CD14-positive monocyte (primary cell): ENCODE measurements around the gene UQCRHL. TPM values are rescaled to one million over a fixed set of nuclear protein-coding genes. Genes with fewer than 3 reads are reported as not detected.
"Not testable (repeated sequence)": the region's sequence is repeated elsewhere in the genome, so short reads cannot be mapped to it uniquely, and the experiment has no call there.

ENCODE experiments used
- DNase-seq, 3 donors: peaks; one replicate each; pipeline ENCODE4 v3.0.0-alpha.2; 2011 to 2022
- H2AFZ ChIP-seq: 2 replicates; pipeline ENCODE4 v1.6.0; 2012; ENCODE audit warnings: mild to moderate bottlenecking, low read depth, low read length, inconsistent platforms; ENCODE audit not compliant: insufficient read depth, poor library complexity, severe bottlenecking
- H3K27ac ChIP-seq, 2 donors: 1 replicate in 1 of 2; 2 replicates in 1 of 2; pipeline ENCODE4 v1.5.1; 2012 to 2013; ENCODE audit warnings: low read length in 2 of 2, control low read depth in 1 of 2, inconsistent platforms in 1 of 2, low read depth in 1 of 2, mild to moderate bottlenecking in 1 of 2
- H3K27me3 ChIP-seq, 2 donors: one replicate each; pipeline versions ENCODE4 v1.6.0 to v1.6.1; 2011 to 2013; ENCODE audit warnings: low read length in 2 of 2; ENCODE audit not compliant: control insufficient read depth in 2 of 2, insufficient read depth in 2 of 2
- H3K36me3 ChIP-seq, 2 donors: replicated peaks in 1 of 2; 1 replicate in 1 of 2; 2 replicates in 1 of 2; pipeline versions ENCODE4 v1.5.1 to v1.6.1; 2012 to 2013; ENCODE audit warnings: low read length in 2 of 2, control low read depth in 1 of 2, inconsistent platforms in 1 of 2, mild to moderate bottlenecking in 1 of 2; ENCODE audit not compliant: insufficient read depth in 2 of 2, control insufficient read depth in 1 of 2
- H3K4me1 ChIP-seq, 2 donors: 1 replicate in 1 of 2; 2 replicates in 1 of 2; pipeline versions ENCODE4 v1.5.1 to v1.6.1; 2012 to 2013; ENCODE audit warnings: low read length in 2 of 2, control low read depth in 1 of 2, inconsistent platforms in 1 of 2, mild to moderate bottlenecking in 1 of 2, moderate library complexity in 1 of 2; ENCODE audit not compliant: insufficient read depth in 2 of 2, control insufficient read depth in 1 of 2
- H3K4me2 ChIP-seq: replicated peaks from 2 replicates; pipeline ENCODE3; 2012; ENCODE audit warnings: low read length, moderate library complexity, mild to moderate bottlenecking; ENCODE audit not compliant: poor library complexity, severe bottlenecking; ENCODE audit errors: extremely low read depth
- H3K4me3 ChIP-seq, 3 experiments: fragments of 200-600 bp in 1 of 3; sonication (generic) in 1 of 3; replicated peaks in 1 of 3; 1 replicate in 2 of 3; 2 replicates in 1 of 3; pipeline ENCODE4 v1.5.1; 2011 to 2013; ENCODE audit warnings: low read length in 3 of 3, mild to moderate bottlenecking in 3 of 3, control low read depth in 2 of 3, low read depth in 2 of 3, inconsistent platforms in 1 of 3, moderate library complexity in 1 of 3
- H3K79me2 ChIP-seq: 2 replicates; pipeline ENCODE4 v1.6.0; 2012; ENCODE audit warnings: mild to moderate bottlenecking, control low read depth, inconsistent platforms, low read length, moderate library complexity; ENCODE audit not compliant: insufficient read depth
- H3K9ac ChIP-seq: 2 replicates; pipeline ENCODE4 v1.6.0; 2017; ENCODE audit warnings: low read length, mild to moderate bottlenecking; ENCODE audit not compliant: insufficient read depth, poor library complexity, severe bottlenecking
- H3K9me3 ChIP-seq, 2 donors: replicated peaks in 1 of 2; 1 replicate in 1 of 2; 2 replicates in 1 of 2; pipeline versions ENCODE4 v1.5.1 to v1.6.1; 2012 to 2013; ENCODE audit warnings: low read length in 2 of 2, control low read depth in 1 of 2; ENCODE audit not compliant: control insufficient read depth in 1 of 2, insufficient read depth in 1 of 2
- H4K20me1 ChIP-seq: 2 replicates; pipeline ENCODE4 v1.6.0; 2012; ENCODE audit warnings: mild to moderate bottlenecking, low read length, control low read depth, moderate library complexity; ENCODE audit not compliant: insufficient read depth
- H3K27ac Mint-ChIP-seq, 7 donors: one replicate each; pipeline ENCODE4 v1.8.0; 2020; ENCODE audit warnings: mild to moderate bottlenecking in 7 of 7, mixed read lengths in 7 of 7, moderate library complexity in 6 of 7, inconsistent platforms in 2 of 7
- H3K27me3 Mint-ChIP-seq, 3 donors: one replicate each; pipeline ENCODE4 v1.8.0; 2021 to 2022; ENCODE audit warnings: low read depth in 3 of 3, mild to moderate bottlenecking in 3 of 3, mixed read lengths in 3 of 3, moderate library complexity in 3 of 3, inconsistent platforms in 1 of 3
- H3K36me3 Mint-ChIP-seq, 2 donors: one replicate each; pipeline ENCODE4 v1.8.0; 2020; ENCODE audit warnings: mixed read lengths in 2 of 2, inconsistent platforms in 1 of 2, mild to moderate bottlenecking in 1 of 2
- H3K4me1 Mint-ChIP-seq: one replicate; pipeline ENCODE4 v1.8.0; 2020; ENCODE audit warnings: mild to moderate bottlenecking, mixed read lengths
- H3K4me3 Mint-ChIP-seq, 2 donors: one replicate each; pipeline ENCODE4 v1.8.0; 2020; ENCODE audit warnings: mild to moderate bottlenecking in 2 of 2, mixed read lengths in 2 of 2, moderate library complexity in 1 of 2
- H3K9me3 Mint-ChIP-seq, 7 donors: one replicate each; pipeline ENCODE4 v1.8.0; 2020 to 2022; ENCODE audit warnings: mixed read lengths in 7 of 7, mild to moderate bottlenecking in 6 of 7, moderate library complexity in 6 of 7, inconsistent platforms in 2 of 7
- WGBS: methylation state at CpG from one replicate; pipeline ENCODE4 v1.1.5; 2013; ENCODE audit warnings: missing lambda C conversion rate; ENCODE audit not compliant: insufficient coverage; 5-methylcytosine and 5-hydroxymethylcytosine counted together
- intact Hi-C, 2 donors: fragments of 100-400 bp; cut with micrococcal nuclease; formaldehyde crosslinking; loops; one replicate each; pipeline versions ENCODE4 v1.15.0 to v1.15.1; 2023
- polyA minus RNA-seq: library from RNA; depleted of rRNA, polyadenylated mRNA; stranded (reverse); fragments of >200 nt; gene quantifications from 2 replicates; pipeline ENCODE4 v1.2.3, GENCODE V29; 2012
- polyA plus RNA-seq, 3 donors: library from polyadenylated mRNA; depleted of rRNA in 1 of 3; unstranded in 2 of 3; stranded (reverse) in 1 of 3; fragments of 300-500 nt in 2 of 3; fragments of >200 nt in 1 of 3; fragmentation: Illumina TruSeq in 2 of 3; gene quantifications; 1 replicate in 2 of 3; 2 replicates in 1 of 3; pipeline ENCODE4 v1.2.3, GENCODE V29; 2012 to 2021
- total RNA-seq, 12 experiments: library from RNA in 1 of 12; stranded (reverse) in 1 of 12; fragments of 120-200 nt in 1 of 12; gene quantifications; one replicate each; pipeline ENCODE4 v1.2.4 and lab custom pipeline; 2013 to 2026; ENCODE audit warnings: mixed read lengths in 6 of 12, inconsistent platforms in 1 of 12
- TF ChIP-seq, protein P1 (sequence below): fragments of 200-600 bp; IDR thresholded peaks from one replicate; pipeline ENCODE4 v1.8.0; 2022; ENCODE audit warnings: antibody characterized with exemption, mild to moderate bottlenecking

Gene UQCRHL
- 6.1 TPM for total RNA-seq (2013)
- polyA plus RNA-seq (1 to 10 TPM; 1.0 to 1.3 (median 1.0) TPM), polyA minus RNA-seq (0.64 and 0.69 TPM in 2 replicates), total RNA-seq (lab: John Stamatoyannopoulos, UW) (1.3 to 8.3 (median 6.1) reads per million in 11 experiments)

DNA sequence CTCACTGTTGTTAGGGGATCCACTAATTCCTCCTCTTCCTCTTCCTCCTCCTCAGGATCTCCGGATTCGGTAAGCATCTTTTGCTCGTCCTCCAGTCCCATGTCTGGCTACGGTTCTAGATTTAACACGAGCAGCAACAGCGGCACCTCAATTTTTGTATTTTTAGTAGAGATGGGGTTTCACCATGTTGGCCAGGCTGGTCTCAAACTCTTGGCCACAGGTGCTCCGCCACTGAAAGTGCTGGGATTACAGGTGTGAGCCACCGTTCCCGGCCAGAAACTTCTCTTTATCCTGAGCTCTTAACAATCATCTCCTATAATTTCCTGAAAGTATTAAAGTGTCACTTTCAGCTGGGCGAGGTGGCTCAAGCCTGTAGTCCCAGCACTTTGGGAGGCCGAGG is at the start of gene UQCRHL:
TSS of gene UQCRHL (minus strand) at position 101 of the 400 bp plus-strand sequence. CDS start at position 101, 0 bp downstream.
- H3K36me3 Mint-ChIP-seq, H3K4me1 ChIP-seq, H3K27me3 ChIP-seq, H2AFZ ChIP-seq, intact Hi-C loops, H3K79me2 ChIP-seq, H3K4me2 ChIP-seq, H3K9me3 ChIP-seq, H3K4me3 Mint-ChIP-seq, H3K4me3 ChIP-seq, H3K9me3 Mint-ChIP-seq, H3K36me3 ChIP-seq, DNase-seq, H4K20me1 ChIP-seq, H3K27ac ChIP-seq, H3K9ac ChIP-seq, H3K4me1 Mint-ChIP-seq: not testable (repeated sequence)
- H3K27ac Mint-ChIP-seq = peak within 1 kb of the TSS in 2 of 7 donors; percentile 42 to 61
- no CpG with 5 or more reads among the region's 11 CpGs for WGBS
- H3K27me3 Mint-ChIP-seq = peaks cover 18 to 23% (median 21%) of the 10 kb centered on the region in 3 donors

DNA sequence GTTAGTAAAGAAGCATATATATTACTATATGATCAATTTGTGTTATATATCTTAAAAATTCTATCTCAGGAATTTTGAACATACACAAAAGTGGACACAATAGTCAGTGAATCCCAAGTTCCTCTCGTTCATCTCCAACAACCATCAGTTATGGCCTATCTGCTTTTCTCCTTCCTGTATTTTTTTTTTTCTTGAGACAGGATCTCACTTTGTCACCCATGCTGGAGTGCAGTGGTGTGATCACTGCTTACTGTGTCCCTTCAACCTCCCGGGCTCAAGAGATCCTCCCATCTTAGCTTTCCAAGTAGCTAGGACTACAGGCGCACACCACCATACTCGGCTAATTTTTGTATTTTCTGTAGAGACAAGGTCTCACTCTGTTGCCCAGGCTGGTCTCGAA is 49.4 kb upstream of the UQCRHL start:
- TF ChIP-seq, protein P1, sequence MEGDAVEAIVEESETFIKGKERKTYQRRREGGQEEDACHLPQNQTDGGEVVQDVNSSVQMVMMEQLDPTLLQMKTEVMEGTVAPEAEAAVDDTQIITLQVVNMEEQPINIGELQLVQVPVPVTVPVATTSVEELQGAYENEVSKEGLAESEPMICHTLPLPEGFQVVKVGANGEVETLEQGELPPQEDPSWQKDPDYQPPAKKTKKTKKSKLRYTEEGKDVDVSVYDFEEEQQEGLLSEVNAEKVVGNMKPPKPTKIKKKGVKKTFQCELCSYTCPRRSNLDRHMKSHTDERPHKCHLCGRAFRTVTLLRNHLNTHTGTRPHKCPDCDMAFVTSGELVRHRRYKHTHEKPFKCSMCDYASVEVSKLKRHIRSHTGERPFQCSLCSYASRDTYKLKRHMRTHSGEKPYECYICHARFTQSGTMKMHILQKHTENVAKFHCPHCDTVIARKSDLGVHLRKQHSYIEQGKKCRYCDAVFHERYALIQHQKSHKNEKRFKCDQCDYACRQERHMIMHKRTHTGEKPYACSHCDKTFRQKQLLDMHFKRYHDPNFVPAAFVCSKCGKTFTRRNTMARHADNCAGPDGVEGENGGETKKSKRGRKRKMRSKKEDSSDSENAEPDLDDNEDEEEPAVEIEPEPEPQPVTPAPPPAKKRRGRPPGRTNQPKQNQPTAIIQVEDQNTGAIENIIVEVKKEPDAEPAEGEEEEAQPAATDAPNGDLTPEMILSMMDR = no peak
- H4K20me1 ChIP-seq = peaks cover 99% of the 10 kb centered on the region
- Mint-ChIP-seq H3K36me3 (peaks cover 3% of the 10 kb centered on the region in 2 donors), H3K27ac (peak overlapping the region in 5 of 7 donors; percentile 27 to 77 (median 50)), H3K27me3 (peaks cover 0 to 5% (median 0%) of the 10 kb centered on the region in 3 donors), H3K9me3 (peaks cover 0 to 2% (median 0%) of the 10 kb centered on the region in 7 donors), H3K4me1 (peaks cover 24% of the 10 kb centered on the region), H3K4me3 (no peak overlapping the region)
- H3K9me3 ChIP-seq = no peaks in the 10 kb centered on the region
- H3K4me3 ChIP-seq = no peak overlapping the region
- H2AFZ ChIP-seq = no peak overlapping the region
- H3K27me3 ChIP-seq = no peaks in the 10 kb centered on the region
- no peak overlapping the region for H3K27ac ChIP-seq
- H3K4me1 ChIP-seq = peaks cover 3 to 7% of the 10 kb centered on the region in 2 donors
- H3K9ac ChIP-seq = no peak overlapping the region
- 93% methylated on average over 3 of the region's 5 CpGs for WGBS
- H3K36me3 ChIP-seq = no peaks in the 10 kb centered on the region
- intact Hi-C loops = no loop called here
- no peak for DNase-seq
- peaks cover 100% of the 10 kb centered on the region for H3K79me2 ChIP-seq
- no peak overlapping the region for H3K4me2 ChIP-seq
